HEK293 (cell line): ENCODE measurements around the gene CMIP.

Experiments
- CTCF ChIA-PET: fragments of 350-600 bp; formaldehyde crosslinking; extraction: SDS; loops from one replicate; lab custom pipeline; 2021; ENCODE audit warnings: antibody characterized with exemption; lab: Yijun Ruan, JAX
- POLR2A ChIA-PET: fragments of 300-600 bp; formaldehyde crosslinking; extraction: SDS; loops from one replicate; lab custom pipeline; 2020; ENCODE audit warnings: antibody characterized with exemption, inconsistent platforms; lab: Yijun Ruan, JAX
- H3K27ac ChIP-seq: fragments of 200-500 bp; sonication (Bioruptor generic); 2 replicates; pipeline ENCODE4 v1.5.1; 2014; ENCODE audit warnings: low read depth, low read length, control low read depth, inconsistent platforms; ENCODE audit errors: extremely low read depth
- H3K36me3 ChIP-seq, 2 experiments: fragments of 200-500 bp in 1 of 2; sonication (Bioruptor generic) in 1 of 2; 1 replicate in 1 of 2; 2 replicates in 1 of 2; pipeline ENCODE4 v1.5.1; 2014 to 2017; ENCODE audit warnings: inconsistent platforms in 2 of 2, low read length in 2 of 2; ENCODE audit not compliant: control insufficient read depth in 2 of 2, insufficient read depth in 1 of 2
- H3K4me1 ChIP-seq: fragments of 200-500 bp; sonication (Bioruptor generic); 2 replicates; pipeline ENCODE4 v1.5.1; 2014; ENCODE audit warnings: mild to moderate bottlenecking, low read length, inconsistent platforms; ENCODE audit not compliant: control insufficient read depth, insufficient read depth
- H3K4me3 ChIP-seq: 2 replicates; pipeline ENCODE4 v1.5.1; 2011; ENCODE audit warnings: low read depth, mild to moderate bottlenecking, control low read depth, low read length, moderate library complexity
- H3K9me3 ChIP-seq: fragments of 200-500 bp; sonication (Bioruptor generic); 2 replicates; pipeline ENCODE4 v1.5.1; 2014; ENCODE audit warnings: low read depth, low read length, inconsistent platforms; ENCODE audit not compliant: control insufficient read depth, insufficient read depth
- BCL11B ChIP-seq: fragments of 450-650 bp; formaldehyde crosslinking; IDR thresholded peaks from 2 replicates; pipeline ENCODE4 v1.5.1; 2016; ENCODE audit warnings: low read depth, missing biosample characterization, missing genetic modification characterization
- CTCF ChIP-seq: fragments of 450-650 bp; formaldehyde crosslinking; IDR thresholded peaks from 2 replicates; pipeline ENCODE4 v1.5.1; 2016; ENCODE audit warnings: missing biosample characterization, missing genetic modification characterization
- GLIS1 ChIP-seq: fragments of 450-650 bp; formaldehyde crosslinking; IDR thresholded peaks from 2 replicates; pipeline ENCODE4 v1.5.1; 2016; ENCODE audit warnings: missing biosample characterization, missing genetic modification characterization
- HOXC10 ChIP-seq: sonication (generic); formaldehyde crosslinking; IDR thresholded peaks from 2 replicates; pipeline ENCODE4 v1.8.1; 2023; ENCODE audit warnings: mild to moderate bottlenecking, missing genetic modification reagents
- TRIM28 ChIP-seq: IDR thresholded peaks from 2 replicates; pipeline ENCODE4 v1.6.1; 2011; ENCODE audit warnings: low read length, control low read depth, borderline replicate concordance
- ZNF18 ChIP-seq: fragments of 450-650 bp; formaldehyde crosslinking; IDR thresholded peaks from 2 replicates; pipeline ENCODE4 v1.5.1; 2016; ENCODE audit warnings: missing biosample characterization, missing genetic modification characterization
- ZNF202 ChIP-seq: fragments of 450-650 bp; formaldehyde crosslinking; IDR thresholded peaks from 2 replicates; pipeline ENCODE4 v1.5.1; 2016; ENCODE audit warnings: missing biosample characterization, missing genetic modification characterization, borderline replicate concordance
- ZNF488 ChIP-seq: fragments of 450-650 bp; formaldehyde crosslinking; IDR thresholded peaks from 2 replicates; pipeline ENCODE4 v1.5.1; 2016; ENCODE audit warnings: missing biosample characterization, missing genetic modification characterization
- ZNF513 ChIP-seq: fragments of 450-650 bp; IDR thresholded peaks from 2 replicates; pipeline ENCODE4 v1.5.1; 2018; ENCODE audit warnings: missing biosample characterization, missing genetic modification characterization
- ZNF521 ChIP-seq: fragments of 450-650 bp; formaldehyde crosslinking; IDR thresholded peaks from 2 replicates; pipeline ENCODE4 v1.5.1; 2017; ENCODE audit warnings: missing biosample characterization, mild to moderate bottlenecking, missing genetic modification characterization
- ZNF600 ChIP-seq: fragments of 450-650 bp; formaldehyde crosslinking; IDR thresholded peaks from 2 replicates; pipeline ENCODE4 v1.5.1; 2016; ENCODE audit warnings: missing biosample characterization, missing genetic modification characterization
- ZNF843 ChIP-seq: fragments of 450-650 bp; formaldehyde crosslinking; IDR thresholded peaks from 2 replicates; pipeline ENCODE4 v1.5.1; 2016; ENCODE audit warnings: missing biosample characterization, missing genetic modification characterization
- TF ChIP-seq, protein P1 (sequence below): fragments of 450-650 bp; formaldehyde crosslinking; conservative IDR thresholded peaks from 2 replicates; pipeline ENCODE4 v1.5.1; 2016; ENCODE audit warnings: low read depth, missing biosample characterization, missing genetic modification characterization
- TF ChIP-seq, protein P2 (sequence below): fragments of 450-650 bp; formaldehyde crosslinking; IDR thresholded peaks from 2 replicates; pipeline ENCODE4 v1.5.1; 2016; ENCODE audit warnings: missing biosample characterization, missing genetic modification characterization

CMIP gene

DNA sequence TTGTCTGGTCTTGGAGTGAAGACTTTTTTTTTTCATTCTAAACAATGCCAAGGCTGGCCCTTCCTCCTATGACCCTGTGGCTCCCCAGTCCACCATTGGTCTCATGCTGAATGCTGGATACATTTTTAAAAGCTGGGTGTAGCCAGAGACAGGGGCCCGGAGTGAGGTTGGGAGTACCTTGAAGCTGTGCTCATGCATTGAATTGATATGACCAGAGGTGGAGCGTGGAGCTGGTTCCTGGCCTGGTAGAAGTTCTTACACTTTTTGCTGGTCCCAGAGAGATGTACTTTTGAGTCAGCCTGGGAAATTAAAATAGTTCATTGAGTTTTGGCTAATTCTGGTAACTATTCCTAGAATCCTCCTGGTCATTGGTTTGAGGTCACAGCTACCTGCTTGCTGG is 83.6 kb downstream of the CMIP start (continued):
- TF ChIP-seq, protein P1, sequence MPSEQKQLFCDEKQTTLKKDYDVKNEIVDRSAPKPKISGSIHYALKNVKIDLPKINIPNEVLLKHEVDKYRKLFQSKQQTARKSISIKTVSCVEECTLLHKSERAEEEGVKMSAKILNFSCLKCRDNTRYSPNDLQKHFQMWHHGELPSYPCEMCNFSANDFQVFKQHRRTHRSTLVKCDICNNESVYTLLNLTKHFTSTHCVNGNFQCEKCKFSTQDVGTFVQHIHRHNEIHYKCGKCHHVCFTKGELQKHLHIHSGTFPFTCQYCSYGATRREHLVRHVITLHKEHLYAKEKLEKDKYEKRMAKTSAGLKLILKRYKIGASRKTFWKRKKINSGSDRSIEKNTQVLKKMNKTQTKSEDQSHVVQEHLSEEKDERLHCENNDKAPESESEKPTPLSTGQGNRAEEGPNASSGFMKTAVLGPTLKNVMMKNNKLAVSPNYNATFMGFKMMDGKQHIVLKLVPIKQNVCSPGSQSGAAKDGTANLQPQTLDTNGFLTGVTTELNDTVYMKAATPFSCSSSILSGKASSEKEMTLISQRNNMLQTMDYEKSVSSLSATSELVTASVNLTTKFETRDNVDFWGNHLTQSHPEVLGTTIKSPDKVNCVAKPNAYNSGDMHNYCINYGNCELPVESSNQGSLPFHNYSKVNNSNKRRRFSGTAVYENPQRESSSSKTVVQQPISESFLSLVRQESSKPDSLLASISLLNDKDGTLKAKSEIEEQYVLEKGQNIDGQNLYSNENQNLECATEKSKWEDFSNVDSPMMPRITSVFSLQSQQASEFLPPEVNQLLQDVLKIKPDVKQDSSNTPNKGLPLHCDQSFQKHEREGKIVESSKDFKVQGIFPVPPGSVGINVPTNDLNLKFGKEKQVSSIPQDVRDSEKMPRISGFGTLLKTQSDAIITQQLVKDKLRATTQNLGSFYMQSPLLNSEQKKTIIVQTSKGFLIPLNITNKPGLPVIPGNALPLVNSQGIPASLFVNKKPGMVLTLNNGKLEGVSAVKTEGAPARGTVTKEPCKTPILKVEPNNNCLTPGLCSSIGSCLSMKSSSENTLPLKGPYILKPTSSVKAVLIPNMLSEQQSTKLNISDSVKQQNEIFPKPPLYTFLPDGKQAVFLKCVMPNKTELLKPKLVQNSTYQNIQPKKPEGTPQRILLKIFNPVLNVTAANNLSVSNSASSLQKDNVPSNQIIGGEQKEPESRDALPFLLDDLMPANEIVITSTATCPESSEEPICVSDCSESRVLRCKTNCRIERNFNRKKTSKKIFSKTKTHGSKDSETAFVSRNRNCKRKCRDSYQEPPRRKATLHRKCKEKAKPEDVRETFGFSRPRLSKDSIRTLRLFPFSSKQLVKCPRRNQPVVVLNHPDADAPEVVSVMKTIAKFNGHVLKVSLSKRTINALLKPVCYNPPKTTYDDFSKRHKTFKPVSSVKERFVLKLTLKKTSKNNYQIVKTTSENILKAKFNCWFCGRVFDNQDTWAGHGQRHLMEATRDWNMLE (tag by site-specific recombination): no peak
- TF ChIP-seq HOXC10 (CRISPR knock-in tag): no peak
- TF ChIP-seq TRIM28: no peak

- Histone ChIP-seq H3K4me1 (no peaks in the 10 kb centered on the region), H3K9me3 (no peaks in the 10 kb centered on the region), H3K36me3 (no peaks in the 10 kb centered on the region), H3K27ac (no peak overlapping the region), H3K4me3 (no peak overlapping the region)
- CTCF ChIA-PET: no interaction called here
- no peak for TF ChIP-seq ZNF202 (tag by site-specific recombination)
- POLR2A ChIA-PET: no interaction called here
These were observed 85.7 kb downstream of the CMIP start for GRCh38 chr16:81530296-81530721.

DNA sequence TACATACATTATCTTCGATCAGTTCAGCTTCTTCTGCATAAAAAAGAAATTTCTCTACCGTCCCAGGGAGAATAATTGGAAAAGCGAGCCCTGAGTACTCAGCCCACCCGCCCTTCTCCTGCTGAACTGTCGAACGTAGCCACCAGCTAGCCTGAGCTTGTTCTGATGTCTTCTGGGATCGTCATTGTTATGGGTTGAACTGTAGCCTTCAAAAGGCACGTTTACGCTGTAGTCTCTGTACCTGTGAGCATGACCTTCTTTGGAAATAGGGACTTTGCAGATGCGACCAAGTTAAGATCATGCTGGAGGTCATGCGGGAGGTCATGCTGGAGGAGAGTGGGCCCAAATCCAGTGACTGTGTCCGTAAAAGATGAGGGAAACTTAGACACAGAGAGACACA is 86.2 kb downstream of the CMIP start:
- ChIA-PET CTCF (no interaction called here), POLR2A (no interaction called here)
- H3K27ac ChIP-seq: no peak overlapping the region
- H3K4me1 ChIP-seq: no peaks in the 10 kb centered on the region
- H3K9me3 ChIP-seq: no peaks in the 10 kb centered on the region
- no peaks in the 10 kb centered on the region for H3K36me3 ChIP-seq
- no peak overlapping the region for H3K4me3 ChIP-seq
- TF ChIP-seq BCL11B (no peak), ZNF488 (no peak), ZNF843 (tag by site-specific recombination) (no peak), GLIS1 (tag by site-specific recombination) (no peak), CTCF (tag by site-specific recombination) (no peak), ZNF18 (tag by site-specific recombination) (no peak), ZNF521 (tag by site-specific recombination) (no peak), ZNF600 (tag by site-specific recombination) (no peak), ZNF513 (tag by site-specific recombination) (no peak)
- TF ChIP-seq, protein P2, sequence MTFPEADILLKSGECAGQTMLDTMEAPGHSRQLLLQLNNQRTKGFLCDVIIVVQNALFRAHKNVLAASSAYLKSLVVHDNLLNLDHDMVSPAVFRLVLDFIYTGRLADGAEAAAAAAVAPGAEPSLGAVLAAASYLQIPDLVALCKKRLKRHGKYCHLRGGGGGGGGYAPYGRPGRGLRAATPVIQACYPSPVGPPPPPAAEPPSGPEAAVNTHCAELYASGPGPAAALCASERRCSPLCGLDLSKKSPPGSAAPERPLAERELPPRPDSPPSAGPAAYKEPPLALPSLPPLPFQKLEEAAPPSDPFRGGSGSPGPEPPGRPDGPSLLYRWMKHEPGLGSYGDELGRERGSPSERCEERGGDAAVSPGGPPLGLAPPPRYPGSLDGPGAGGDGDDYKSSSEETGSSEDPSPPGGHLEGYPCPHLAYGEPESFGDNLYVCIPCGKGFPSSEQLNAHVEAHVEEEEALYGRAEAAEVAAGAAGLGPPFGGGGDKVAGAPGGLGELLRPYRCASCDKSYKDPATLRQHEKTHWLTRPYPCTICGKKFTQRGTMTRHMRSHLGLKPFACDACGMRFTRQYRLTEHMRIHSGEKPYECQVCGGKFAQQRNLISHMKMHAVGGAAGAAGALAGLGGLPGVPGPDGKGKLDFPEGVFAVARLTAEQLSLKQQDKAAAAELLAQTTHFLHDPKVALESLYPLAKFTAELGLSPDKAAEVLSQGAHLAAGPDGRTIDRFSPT (tag by site-specific recombination): no peak
